Epithelial cell of esophagus (primary cell): Measurements from ENCODE around the gene MCOLN2.

Source experiments
- DNase-seq: peaks from one replicate; pipeline ENCODE4 v3.0.0; 2010; ENCODE audit warnings: low read depth
- H3K4me3 ChIP-seq: 2 replicates; pipeline ENCODE4 v1.5.1; 2011; ENCODE audit warnings: mild to moderate bottlenecking, low read length, control low read depth
- CTCF ChIP-seq: IDR thresholded peaks from 2 replicates; pipeline ENCODE4 v1.5.1; 2011; ENCODE audit warnings: low read depth, mild to moderate bottlenecking, low read length, control low read depth, inconsistent platforms; ENCODE audit not compliant: insufficient read depth; ENCODE audit errors: missing control alignments

Gene MCOLN2

GRCh38 chr1:84985365-84985764, 11.5 kb downstream of the MCOLN2 start:
- DNase-seq, result no peak
- no peak for TF ChIP-seq CTCF
- no peak overlapping the region for H3K4me3 ChIP-seq

GRCh38 chr1:84982395-84982794, 14.5 kb downstream of the MCOLN2 start:
- no peak for TF ChIP-seq CTCF
- H3K4me3 ChIP-seq, result no peak overlapping the region

GRCh38 chr1:84975035-84975434, 21.9 kb downstream of the MCOLN2 start:
- no peak overlapping the region for H3K4me3 ChIP-seq
- DNase-seq, result no peak
- TF ChIP-seq CTCF, result no peak

More at GRCh38 chr1:84982395-84982794, 14.5 kb downstream of the MCOLN2 start:
- no peak for DNase-seq

GRCh38 chr1:84973498-84974334, 23.2 kb downstream of the MCOLN2 start:
- no peak overlapping the region for H3K4me3 ChIP-seq
- no peak for TF ChIP-seq CTCF
- DNase-seq, result no peak

GRCh38 chr1:84972377-84972987, 24.4 kb downstream of the MCOLN2 start:
- no peak for TF ChIP-seq CTCF
- no peak for DNase-seq
- no peak overlapping the region for H3K4me3 ChIP-seq

- no peak for TF ChIP-seq CTCF
- DNase-seq, result no peak
- H3K4me3 ChIP-seq, result no peak overlapping the region
Observed at GRCh38 chr1:84971957-84972356, 25.0 kb downstream of the MCOLN2 start.
